CD1c-positive myeloid dendritic cell (primary cell): ENCODE measurements around the gene SRD5A1.

Experiments
- DNase-seq: peaks from one replicate; pipeline ENCODE4 v3.0.0-alpha.2; 2016; ENCODE audit errors: extremely low spot score

The SRD5A1 gene

GRCh38 chr5:6686501-6686900 lies 53.3 kb downstream of the SRD5A1 start:
- no peak for DNase-seq

GRCh38 chr5:6686915-6687409 lies 53.7 kb downstream of the SRD5A1 start:
- DNase-seq = peak; percentile 27

GRCh38 chr5:6687505-6687904 lies 54.3 kb downstream of the SRD5A1 start:
- DNase-seq = no peak

- DNase-seq = no peak
These were observed 59.7 kb downstream of the SRD5A1 start for GRCh38 chr5:6692906-6693305.

GRCh38 chr5:6698696-6699095 lies 65.5 kb downstream of the SRD5A1 start:
- no peak for DNase-seq

- no peak for DNase-seq
These were observed 66.1 kb downstream of the SRD5A1 start for GRCh38 chr5:6699357-6699756.

GRCh38 chr5:6700074-6700684 lies 66.9 kb downstream of the SRD5A1 start:
- no peak for DNase-seq

GRCh38 chr5:6700685-6701355 lies 67.6 kb downstream of the SRD5A1 start:
- DNase-seq = no peak

- DNase-seq = no peak
These were observed 68.3 kb downstream of the SRD5A1 start for GRCh38 chr5:6701491-6701890.

GRCh38 chr5:6702633-6703032 lies 69.4 kb downstream of the SRD5A1 start:
- DNase-seq = no peak

GRCh38 chr5:6703806-6704205 lies 70.6 kb downstream of the SRD5A1 start:
- no peak for DNase-seq

GRCh38 chr5:6704361-6704851 lies 71.2 kb downstream of the SRD5A1 start:
- DNase-seq = no peak

GRCh38 chr5:6705088-6705487 lies 71.8 kb downstream of the SRD5A1 start:
- peak; percentile 87 for DNase-seq

- DNase-seq = no peak
These were observed 72.7 kb downstream of the SRD5A1 start for GRCh38 chr5:6705959-6706358.

GRCh38 chr5:6707852-6708251 lies 74.6 kb downstream of the SRD5A1 start:
- DNase-seq = no peak

- no peak for DNase-seq
These were observed 75.6 kb downstream of the SRD5A1 start for GRCh38 chr5:6708814-6709213.

- no peak for DNase-seq
These were observed 76.8 kb downstream of the SRD5A1 start for GRCh38 chr5:6710070-6710469.

- no peak for DNase-seq
These were observed 77.5 kb downstream of the SRD5A1 start for GRCh38 chr5:6710551-6711318.

GRCh38 chr5:6711409-6712141 lies 78.3 kb downstream of the SRD5A1 start:
- no peak for DNase-seq

- peak; percentile 55 for DNase-seq
These were observed 78.9 kb downstream of the SRD5A1 start for GRCh38 chr5:6712142-6712576.

- DNase-seq = peak; percentile 99
These were observed 79.5 kb downstream of the SRD5A1 start for GRCh38 chr5:6712577-6713273.
